HG03565 (cell line): ENCODE data around the gene DEPP1.

Source experiments
- ATAC-seq: cut with Tn5 transposase; IDR thresholded peaks from one replicate; pipeline ENCODE4 v1.9.1; 2021; ENCODE audit warnings: mild to moderate bottlenecking, moderate library complexity; ENCODE audit not compliant: unreplicated experiment

Gene DEPP1

DNA sequence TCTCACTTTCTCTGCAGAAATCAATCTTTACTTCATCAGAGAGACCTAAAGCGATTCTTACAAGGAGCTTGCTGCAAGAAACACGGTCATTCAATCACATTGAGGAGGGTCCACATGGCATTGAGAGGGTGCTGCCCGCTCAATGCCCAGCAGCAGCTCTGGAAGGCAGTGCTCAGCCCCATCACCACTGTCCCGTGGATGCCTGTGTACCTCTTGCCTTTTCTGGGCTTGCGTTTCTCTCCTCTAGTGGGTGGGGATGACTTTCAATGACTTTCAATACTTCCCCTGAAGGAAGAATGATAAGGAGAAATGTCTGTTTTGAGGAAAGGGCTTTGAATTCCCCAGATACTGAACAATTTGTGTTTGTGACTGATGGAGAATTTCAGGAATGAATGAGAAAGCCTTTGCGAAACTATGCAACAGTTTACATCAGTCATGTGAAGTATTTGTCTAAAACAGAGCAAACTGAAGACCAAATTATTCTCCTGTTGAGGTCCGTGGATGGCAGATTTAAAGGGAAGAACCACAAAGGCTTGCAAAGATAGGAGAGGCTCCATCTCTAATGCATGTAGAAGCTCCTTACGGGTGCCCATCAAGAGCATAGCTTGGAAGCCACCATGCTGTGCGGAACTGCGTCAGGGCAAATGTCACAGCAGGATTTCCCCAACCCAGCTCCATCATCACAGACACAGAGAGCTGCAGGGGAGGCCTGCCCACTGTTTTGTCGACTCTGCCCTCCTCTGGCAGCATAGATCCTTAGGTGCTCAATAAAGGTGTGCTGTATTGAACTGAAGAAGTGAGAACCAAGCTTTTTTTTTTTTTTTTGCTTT lies 15.5 kb upstream of the DEPP1 start:
- no peak for ATAC-seq

DNA sequence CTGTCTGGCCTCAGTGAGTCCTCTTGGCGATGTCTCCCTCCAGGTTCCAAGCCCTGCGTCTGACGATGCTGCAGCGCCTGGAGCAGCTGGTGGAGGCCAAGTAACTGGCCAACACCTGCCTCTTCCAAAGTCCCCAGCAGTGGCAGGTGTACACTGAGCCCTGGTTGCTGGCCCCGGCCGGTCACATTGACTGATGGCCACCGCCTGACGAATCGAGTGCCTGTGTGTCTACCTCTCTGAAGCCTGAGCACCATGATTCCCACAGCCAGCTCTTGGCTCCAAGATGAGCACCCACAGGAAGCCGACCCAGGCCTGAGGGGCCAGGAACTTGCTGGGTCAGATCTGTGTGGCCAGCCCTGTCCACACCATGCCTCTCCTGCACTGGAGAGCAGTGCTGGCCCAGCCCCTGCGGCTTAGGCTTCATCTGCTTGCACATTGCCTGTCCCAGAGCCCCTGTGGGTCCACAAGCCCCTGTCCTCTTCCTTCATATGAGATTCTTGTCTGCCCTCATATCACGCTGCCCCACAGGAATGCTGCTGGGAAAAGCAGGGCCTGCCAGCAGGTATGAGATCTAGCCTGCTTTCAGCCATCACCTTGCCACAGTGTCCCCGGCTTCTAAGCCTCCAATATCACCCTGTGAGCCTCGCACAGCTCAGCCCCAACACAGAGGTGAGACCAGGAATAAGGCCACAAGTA lies 14.8 kb upstream of the DEPP1 start:
- no peak for ATAC-seq

DNA sequence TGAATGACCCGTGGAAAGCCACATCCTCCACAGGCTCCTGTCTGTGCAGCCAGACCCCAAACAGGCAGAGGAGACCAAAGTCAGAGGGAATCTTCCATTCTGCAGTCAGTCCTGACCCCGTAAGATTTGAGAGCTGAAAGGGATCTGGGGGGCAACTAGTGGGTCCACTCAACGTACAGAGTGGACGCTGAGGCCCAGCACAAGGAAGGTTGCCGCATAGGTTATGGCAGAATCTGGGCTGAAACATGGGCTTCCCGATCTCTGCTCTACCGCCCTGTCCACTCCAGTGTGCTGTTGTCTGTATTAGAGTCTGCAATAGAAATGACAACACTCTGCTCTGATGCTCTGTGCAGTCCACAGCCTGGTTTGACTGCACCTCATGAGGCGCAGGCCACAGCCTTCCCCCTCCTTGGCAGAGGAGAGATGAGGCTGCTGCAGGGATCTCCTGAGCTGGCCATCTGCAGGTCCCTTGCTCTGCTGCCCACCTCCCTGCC lies 14.2 kb upstream of the DEPP1 start:
- no peak for ATAC-seq

GRCh38 chr10:44992070-44992731 lies 13.6 kb upstream of the DEPP1 start:
- ATAC-seq, result no peak

DNA sequence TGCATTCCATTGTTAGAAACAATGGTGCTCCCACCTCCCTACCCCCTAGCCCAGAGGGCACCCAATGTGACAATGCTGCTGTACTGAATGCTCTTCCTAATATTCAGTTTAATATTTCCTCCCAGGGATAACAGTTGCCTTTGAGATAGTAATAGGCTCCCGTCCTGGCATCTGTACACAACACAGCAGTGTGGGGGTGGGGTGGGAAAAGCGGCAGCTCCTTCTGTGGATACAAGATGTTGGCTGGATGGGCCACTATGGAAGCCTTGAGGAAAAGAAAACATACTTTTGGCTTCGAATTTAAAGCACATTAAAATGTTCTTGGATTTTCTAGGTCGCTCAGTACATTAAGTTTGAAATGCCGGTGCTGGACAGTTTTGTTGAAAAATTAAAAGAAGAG lies 13.0 kb upstream of the DEPP1 start:
- no peak for ATAC-seq

DNA sequence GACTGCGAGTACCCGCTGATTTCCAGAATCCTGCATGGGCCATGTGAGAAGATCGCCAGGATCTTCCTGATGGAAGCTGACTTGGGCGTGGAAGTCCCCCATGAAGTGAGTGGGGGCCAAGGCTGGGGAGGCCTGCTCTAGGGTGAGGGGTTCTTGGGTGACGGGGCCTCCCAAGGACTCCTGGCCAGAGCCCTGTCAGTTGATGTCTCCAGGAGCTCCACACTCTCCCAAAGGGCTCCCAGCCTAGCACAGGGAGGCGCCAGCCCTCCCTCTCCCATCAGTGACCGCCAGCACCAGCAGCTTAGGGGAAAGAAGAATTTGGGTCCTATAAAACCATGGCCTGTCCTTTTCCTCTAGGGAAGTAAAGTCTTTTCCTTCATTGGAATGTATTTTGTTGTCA lies 12.4 kb upstream of the DEPP1 start:
- ATAC-seq, result no peak

GRCh38 chr10:44990302-44990655 lies 11.7 kb upstream of the DEPP1 start:
- no peak for ATAC-seq

GRCh38 chr10:44989597-44990301 lies 11.1 kb upstream of the DEPP1 start:
- no peak for ATAC-seq

DNA sequence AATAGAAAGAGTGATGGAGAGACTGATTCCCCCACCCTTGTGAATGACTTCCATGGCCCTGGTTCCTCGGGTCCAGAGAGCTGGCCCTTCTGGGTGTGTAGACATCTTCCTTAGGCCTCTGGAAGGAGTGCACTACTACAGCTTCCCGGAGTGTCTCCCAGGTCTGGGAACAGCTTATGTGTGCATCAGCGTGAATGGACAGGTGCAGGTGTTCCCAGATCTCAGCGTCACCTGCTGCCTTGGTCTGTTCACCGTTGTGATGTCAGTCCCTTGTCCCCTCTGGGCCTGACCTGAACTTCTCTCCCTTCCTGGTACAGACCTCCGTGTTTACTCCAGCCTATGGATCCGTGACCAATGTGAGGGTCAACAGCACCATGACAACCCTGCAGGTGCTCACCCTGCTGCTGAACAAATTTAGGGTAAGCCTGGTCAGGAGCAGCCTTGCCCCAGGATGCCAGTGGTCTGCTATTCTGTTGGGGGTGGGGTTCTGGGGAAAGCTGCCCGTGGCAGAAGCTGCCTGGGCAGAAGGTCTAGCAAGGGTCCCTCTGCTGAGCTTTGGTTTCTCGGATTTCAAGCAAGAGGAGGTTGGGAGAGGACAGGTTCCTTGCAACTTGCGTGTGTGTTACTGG lies 10.5 kb upstream of the DEPP1 start:
- no peak for ATAC-seq

DNA sequence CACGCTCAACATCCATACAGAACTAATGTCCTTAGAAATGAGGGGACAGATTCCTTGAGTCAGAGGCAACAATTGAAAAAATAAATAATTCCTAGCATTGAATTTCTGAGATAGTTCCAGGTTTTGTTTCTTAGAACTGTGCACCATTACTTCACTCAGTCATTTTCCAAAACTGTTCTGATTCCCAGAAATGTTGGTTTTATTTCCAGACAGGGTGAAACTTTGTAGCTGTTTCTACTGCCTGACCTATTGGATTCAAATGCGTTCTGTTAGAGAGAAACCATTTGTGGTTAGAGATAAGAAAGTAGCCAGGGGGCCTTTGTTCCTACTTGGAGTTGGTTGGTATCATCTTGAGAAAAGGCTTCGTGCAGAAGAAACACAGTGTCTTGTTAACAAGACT lies 8.1 kb upstream of the DEPP1 start:
- no peak for ATAC-seq

- no peak for ATAC-seq
Measured at GRCh38 chr10:44986179-44986578, 7.6 kb upstream of the DEPP1 start.

DNA sequence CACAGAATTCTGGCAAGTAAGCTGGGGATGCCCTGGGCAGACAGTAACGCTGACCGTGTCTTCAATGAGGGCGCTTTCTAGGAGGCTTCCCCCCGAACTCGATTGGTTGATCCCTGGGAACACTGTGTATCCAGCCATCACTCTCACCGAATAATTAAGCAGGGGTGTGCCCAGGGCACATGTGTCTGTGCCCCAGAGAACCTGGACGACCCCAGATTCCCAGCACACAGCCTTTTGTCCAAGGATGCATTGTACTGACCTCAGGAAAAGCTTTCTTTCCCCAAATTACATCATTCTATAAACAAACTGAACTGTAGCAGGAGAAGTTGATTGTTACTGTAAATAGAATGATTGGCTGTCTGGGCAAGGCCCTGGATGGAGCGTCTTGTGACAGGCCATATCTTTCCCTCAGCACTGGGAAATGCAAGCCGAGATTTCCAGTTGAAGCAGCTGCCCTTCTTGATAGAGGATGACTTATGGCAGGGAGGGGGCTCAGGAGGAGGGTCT lies 6.6 kb upstream of the DEPP1 start:
- no peak for ATAC-seq

DNA sequence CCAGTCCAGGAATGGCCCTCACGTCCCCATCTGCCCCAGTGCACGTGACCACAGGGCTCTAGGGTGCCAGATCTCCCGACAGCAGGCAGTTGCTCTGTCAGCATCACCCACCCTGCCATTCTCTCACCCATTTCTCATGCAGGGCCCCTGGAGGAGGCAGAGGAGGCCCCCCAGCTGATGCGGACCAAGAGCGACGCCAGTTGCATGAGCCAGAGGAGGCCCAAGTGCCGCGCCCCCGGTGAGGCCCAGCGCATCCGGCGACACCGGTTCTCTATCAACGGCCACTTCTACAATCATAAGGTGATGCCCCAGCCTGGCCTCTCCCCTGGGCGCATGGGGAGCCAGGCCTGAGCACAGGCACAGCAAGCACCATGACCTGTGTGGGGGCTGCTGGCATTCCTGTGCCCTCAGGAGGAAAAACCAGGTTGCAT lies 6.1 kb upstream of the DEPP1 start:
- ATAC-seq, result no peak

GRCh38 chr10:44983895-44984278 lies 5.3 kb upstream of the DEPP1 start:
- ATAC-seq, result no peak

GRCh38 chr10:44983066-44983894 lies 4.7 kb upstream of the DEPP1 start:
- no peak for ATAC-seq

DNA sequence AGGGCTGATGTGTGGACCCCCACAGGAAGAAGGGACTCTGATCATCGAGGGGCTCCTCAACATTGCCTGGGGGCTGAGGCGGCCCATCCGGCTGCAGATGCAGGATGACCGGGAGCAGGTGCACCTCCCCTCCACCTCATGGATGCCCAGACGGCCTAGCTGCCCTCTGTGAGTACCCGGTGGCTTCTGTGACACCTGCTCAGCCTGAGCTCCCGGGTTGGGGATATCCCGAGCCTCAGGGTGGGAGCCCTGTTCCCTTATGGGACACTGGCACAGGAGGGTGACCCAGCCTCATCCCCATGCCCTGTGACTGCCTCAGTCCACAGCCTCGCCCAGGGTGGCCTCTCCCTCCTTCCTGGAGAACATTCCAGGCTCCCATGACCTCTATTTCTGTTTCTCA lies 3.9 kb upstream of the DEPP1 start:
- no peak for ATAC-seq

- no peak for ATAC-seq
Measured at GRCh38 chr10:44982114-44982460, 3.5 kb upstream of the DEPP1 start.

- ATAC-seq, result peak; percentile 67
Measured at GRCh38 chr10:44981172-44982113, 2.8 kb upstream of the DEPP1 start.
